Activated CD8-positive, alpha-beta memory T cell treated with anti-CD3 and anti-CD28 coated beads for 24 hours (primary cell): Measurements from ENCODE around the gene CALHM4.

Source experiments
- DNase-seq: peaks from one replicate; pipeline ENCODE4 v3.0.0-alpha.2; 2020

The CALHM4 gene

GRCh38 chr6:116543149-116543548 is 10.4 kb upstream of the CALHM4 start:
- no peak for DNase-seq

- no peak for DNase-seq
Observed at GRCh38 chr6:116545651-116546050, 7.9 kb upstream of the CALHM4 start, which contains the start of gene TRAPPC3L. TRAPPC3L (minus strand) TSS chr6:116545684; CDS start chr6:116545514, 170 bp downstream.

GRCh38 chr6:116547358-116547757 is 6.2 kb upstream of the CALHM4 start:
- no peak for DNase-seq

- no peak for DNase-seq
Observed at GRCh38 chr6:116550796-116551195, 2.8 kb upstream of the CALHM4 start.

GRCh38 chr6:116556065-116556464 is 2.5 kb downstream of the CALHM4 start:
- no peak for DNase-seq

- DNase-seq: no peak
Observed at GRCh38 chr6:116556814-116557415, 3.4 kb downstream of the CALHM4 start.

- DNase-seq: no peak
Observed at GRCh38 chr6:116557893-116558292, 4.3 kb downstream of the CALHM4 start.

- DNase-seq: no peak
Observed at GRCh38 chr6:116560130-116560529, 6.6 kb downstream of the CALHM4 start.

- DNase-seq: peak; percentile 79
Observed at GRCh38 chr6:116561377-116562018, 7.9 kb downstream of the CALHM4 start.

- DNase-seq: no peak
Observed at GRCh38 chr6:116562019-116562403, 8.5 kb downstream of the CALHM4 start.

GRCh38 chr6:116562614-116563013 is 9.1 kb downstream of the CALHM4 start:
- DNase-seq: no peak

GRCh38 chr6:116563830-116564229 is 10.3 kb downstream of the CALHM4 start:
- no peak for DNase-seq

- DNase-seq: no peak
Observed at GRCh38 chr6:116564311-116564710, 10.8 kb downstream of the CALHM4 start.

GRCh38 chr6:116564921-116565872 is 11.6 kb downstream of the CALHM4 start:
- DNase-seq: peak; percentile 63

- no peak for DNase-seq
Observed at GRCh38 chr6:116568111-116568510, 14.6 kb downstream of the CALHM4 start.

GRCh38 chr6:116568821-116569755 is 15.5 kb downstream of the CALHM4 start:
- DNase-seq: no peak

GRCh38 chr6:116570856-116571682 is 17.5 kb downstream of the CALHM4 start, which contains the start of gene RWDD1:
RWDD1 (plus strand) TSS chr6:116571504; CDS start chr6:116571583, 79 bp downstream.
- peak; percentile 98 for DNase-seq

GRCh38 chr6:116571683-116572000 is 18.1 kb downstream of the CALHM4 start:
- no peak for DNase-seq

- no peak for DNase-seq
Observed at GRCh38 chr6:116572162-116572561, 18.6 kb downstream of the CALHM4 start.

- no peak for DNase-seq
Observed at GRCh38 chr6:116575227-116575626, 21.7 kb downstream of the CALHM4 start.

- no peak for DNase-seq
Observed at GRCh38 chr6:116577486-116577885, 23.9 kb downstream of the CALHM4 start.

GRCh38 chr6:116578335-116578734 is 24.8 kb downstream of the CALHM4 start:
- no peak for DNase-seq
